PC-9 (cell line): Measurements from ENCODE around the gene GALNT2.

ENCODE experiments used
- EZH2 ChIP-seq: fragments of 200-600 bp; sonication (generic); IDR thresholded peaks from 2 replicates; pipeline ENCODE4 v1.8.0; 2017; ENCODE audit warnings: antibody characterized with exemption, low read depth
- TF ChIP-seq, protein P1 (sequence below): fragments of 200-600 bp; sonication (generic); conservative IDR thresholded peaks from 2 replicates; pipeline ENCODE4 v1.6.1; 2017; ENCODE audit warnings: mixed run types, antibody characterized with exemption, mild to moderate bottlenecking, moderate library complexity

DNA sequence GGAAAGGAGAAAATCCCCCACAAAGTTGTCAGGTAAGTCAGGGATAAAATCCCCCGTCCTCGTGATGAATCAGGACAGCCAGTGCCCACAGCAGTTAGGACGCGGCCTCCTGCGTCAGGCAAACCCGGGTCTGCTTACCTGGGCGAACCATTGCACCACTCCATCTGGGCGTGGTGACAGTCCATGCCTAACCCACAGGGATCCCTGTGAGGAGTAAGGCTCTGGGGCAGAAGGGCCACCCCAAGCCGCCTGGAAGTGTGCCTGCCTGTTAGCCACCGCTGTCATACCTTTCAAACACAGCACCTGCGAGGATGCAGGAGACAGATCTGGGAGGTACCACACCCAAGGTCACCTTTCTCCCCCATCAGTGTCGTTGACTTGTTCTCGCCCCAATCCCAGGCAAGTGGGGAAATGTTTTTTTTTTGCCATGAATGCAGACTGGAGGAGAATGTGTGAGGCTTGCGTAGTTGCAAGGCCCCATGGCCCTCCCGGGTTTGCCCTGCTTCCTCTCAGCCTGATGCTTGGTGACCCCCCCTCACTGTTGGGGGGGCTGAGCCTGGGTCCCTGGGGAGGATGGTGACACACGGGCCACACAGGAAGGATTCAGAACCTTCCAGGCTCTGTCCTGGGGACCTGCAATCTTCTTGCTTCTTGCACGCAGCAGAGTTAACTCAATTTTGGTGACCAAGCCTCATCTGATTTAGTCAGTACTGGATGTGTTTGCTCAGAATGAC is 252.1 kb downstream of the GALNT2 start:
- TF ChIP-seq, protein P1, sequence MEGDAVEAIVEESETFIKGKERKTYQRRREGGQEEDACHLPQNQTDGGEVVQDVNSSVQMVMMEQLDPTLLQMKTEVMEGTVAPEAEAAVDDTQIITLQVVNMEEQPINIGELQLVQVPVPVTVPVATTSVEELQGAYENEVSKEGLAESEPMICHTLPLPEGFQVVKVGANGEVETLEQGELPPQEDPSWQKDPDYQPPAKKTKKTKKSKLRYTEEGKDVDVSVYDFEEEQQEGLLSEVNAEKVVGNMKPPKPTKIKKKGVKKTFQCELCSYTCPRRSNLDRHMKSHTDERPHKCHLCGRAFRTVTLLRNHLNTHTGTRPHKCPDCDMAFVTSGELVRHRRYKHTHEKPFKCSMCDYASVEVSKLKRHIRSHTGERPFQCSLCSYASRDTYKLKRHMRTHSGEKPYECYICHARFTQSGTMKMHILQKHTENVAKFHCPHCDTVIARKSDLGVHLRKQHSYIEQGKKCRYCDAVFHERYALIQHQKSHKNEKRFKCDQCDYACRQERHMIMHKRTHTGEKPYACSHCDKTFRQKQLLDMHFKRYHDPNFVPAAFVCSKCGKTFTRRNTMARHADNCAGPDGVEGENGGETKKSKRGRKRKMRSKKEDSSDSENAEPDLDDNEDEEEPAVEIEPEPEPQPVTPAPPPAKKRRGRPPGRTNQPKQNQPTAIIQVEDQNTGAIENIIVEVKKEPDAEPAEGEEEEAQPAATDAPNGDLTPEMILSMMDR = no peak
- TF ChIP-seq EZH2 = no peak
